ENCODE measurements around the gene MFNG.
"Not testable (repeated sequence)": the region's sequence is repeated elsewhere in the genome, so short reads cannot be mapped to it uniquely, and the experiment has no call there.

Gene MFNG

DNA sequence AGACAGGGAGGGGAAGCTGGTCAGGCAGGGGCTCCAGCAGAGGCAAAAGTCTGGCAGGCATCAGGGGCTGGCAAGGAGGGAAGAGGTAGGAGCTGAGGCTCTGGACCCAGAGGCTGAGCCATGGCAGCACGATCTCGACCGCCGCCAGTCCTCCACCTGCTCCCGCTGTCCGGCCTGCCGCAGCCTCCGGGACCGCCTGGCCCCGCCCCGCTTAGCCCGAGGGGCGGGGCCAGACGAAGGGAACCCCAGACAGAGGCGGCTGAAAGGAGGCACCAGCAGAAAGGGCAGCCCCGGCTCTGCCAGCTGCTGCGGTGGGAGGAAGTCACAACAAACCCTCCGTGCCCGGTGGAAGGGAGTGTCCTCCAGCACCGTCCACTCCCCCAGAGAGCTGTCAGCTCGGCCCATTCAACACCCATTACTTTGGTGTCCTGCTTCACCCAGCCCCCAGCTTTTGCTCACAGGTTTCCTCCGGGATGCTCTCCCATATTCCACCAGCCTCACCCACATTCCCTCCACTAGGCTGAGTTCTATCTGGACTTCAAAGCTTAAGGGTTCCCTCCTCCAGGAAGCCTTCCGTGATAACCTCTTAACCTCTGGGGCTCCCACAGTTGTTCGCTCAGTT lies at the start of gene MFNG:
MFNG (minus strand) TSS at position 161 of the 622 bp plus-strand sequence. CDS start 207 bp downstream, outside the sequence.
- no peak for DNase-seq

GRCh38 chr22:37535159-37535558 lies 49.0 kb upstream of the MFNG start:
- no peak for DNase-seq

DNA sequence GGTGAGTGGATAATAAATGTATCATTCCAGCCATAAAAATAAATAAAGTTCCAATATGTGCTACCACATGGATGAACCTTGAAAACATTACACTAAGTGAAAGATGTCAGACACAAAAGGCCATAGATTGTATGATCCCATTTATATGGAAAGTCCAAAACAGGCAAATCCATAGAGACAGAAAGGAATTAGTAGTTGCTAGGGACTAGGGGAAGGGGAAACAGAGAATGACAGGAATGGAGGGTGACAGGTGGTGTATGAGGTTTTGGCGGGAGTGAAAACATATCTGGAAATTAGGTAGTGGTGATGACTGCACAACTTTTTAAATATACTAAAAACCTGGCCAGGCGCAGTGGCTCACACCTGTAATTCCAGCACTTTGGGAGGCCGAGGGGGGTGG lies 48.3 kb upstream of the MFNG start:
- no peak for DNase-seq

DNA sequence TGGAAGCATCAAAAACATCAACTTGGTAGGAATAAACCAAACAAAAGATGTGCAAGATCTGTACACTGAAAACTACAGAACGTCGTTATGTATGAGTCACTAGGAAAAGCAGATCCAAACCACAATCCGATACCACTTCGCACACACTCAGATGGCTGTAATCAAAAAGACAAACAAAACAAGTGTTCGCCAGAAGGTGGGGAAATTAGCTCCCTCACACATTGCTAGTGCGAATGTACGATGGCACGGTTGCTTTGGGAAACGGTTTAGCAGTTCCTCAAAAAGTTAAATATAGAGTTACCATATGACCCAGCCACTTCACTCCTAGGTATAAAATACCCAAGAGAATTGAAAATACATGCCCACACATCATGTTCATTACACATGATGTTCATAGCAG lies 47.8 kb upstream of the MFNG start:
- no peak for DNase-seq

- no peak for DNase-seq
Measured at GRCh38 chr22:37529652-37530345, 43.6 kb upstream of the MFNG start.

DNA sequence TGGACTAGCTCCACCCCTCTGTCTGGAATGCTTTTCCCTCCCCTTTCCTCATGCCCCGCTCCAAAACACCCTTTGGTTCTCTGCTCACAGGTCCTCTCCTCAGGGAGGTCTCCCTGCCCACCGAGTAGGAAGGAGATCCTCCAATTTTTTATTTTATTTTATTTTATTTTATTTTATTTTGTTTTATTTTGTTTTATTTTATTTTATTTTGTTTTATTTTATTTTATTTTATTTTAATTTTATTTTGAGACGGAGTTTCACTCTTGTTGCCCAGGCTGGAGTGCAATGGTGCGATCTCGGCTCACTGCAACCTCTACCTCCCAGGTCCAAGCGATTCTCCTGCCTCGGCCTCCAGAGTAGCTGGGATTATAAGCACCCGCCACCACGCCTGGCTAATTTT lies 41.8 kb upstream of the MFNG start:
- DNase-seq, result not testable (repeated sequence)

GRCh38 chr22:37527081-37527752 lies 41.0 kb upstream of the MFNG start:
- not testable (repeated sequence) for DNase-seq

DNA sequence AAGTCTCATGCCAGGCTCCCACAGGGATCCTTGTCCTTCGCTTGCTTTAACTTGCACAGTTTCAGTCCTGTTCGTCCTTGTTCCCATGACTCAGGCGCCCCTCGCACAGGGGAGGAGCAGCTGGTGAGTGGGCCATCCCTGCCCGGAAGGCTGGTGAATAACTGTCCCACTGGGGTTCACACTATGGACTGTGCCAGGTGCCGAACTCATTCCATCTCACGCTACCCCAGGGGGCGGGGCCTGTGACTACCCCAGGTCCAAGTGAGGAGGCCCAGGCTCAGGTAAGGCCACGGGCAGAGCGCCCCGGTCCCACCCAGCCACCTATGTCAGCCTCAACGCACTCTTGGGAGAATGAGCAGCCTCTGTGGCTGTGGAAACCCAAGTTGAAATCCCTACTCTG lies 40.2 kb upstream of the MFNG start:
- DNase-seq, result no peak

GRCh38 chr22:37525746-37526350 lies 39.7 kb upstream of the MFNG start:
- no peak for DNase-seq

GRCh38 chr22:37525073-37525745 lies 39.0 kb upstream of the MFNG start:
- DNase-seq, result no peak

- DNase-seq, result no peak
Measured at GRCh38 chr22:37522482-37522881, 36.3 kb upstream of the MFNG start.

DNA sequence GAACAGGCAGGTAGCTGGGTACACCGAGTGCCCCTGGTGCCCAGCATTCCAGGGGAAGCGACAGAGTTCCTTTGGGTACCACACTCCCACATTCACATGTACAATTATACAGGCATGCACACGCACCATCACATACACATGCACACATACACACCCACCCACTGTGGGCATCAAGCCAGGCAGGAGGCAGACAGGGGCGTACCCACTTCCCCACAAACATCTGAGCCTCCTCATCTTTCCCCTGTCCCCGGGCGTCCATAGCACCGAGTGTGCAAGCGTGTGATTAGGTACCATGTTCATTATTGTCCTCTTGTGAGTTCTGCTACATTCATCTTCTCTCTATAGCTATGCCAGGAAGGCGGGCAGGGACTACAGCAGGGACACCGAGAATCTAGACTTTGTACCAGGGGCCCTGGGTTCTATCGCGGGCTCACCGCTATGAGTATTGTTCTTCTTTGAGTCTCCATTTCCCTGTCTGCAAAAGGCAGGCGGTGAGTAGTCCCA lies 35.1 kb upstream of the MFNG start:
- DNase-seq, result no peak

DNA sequence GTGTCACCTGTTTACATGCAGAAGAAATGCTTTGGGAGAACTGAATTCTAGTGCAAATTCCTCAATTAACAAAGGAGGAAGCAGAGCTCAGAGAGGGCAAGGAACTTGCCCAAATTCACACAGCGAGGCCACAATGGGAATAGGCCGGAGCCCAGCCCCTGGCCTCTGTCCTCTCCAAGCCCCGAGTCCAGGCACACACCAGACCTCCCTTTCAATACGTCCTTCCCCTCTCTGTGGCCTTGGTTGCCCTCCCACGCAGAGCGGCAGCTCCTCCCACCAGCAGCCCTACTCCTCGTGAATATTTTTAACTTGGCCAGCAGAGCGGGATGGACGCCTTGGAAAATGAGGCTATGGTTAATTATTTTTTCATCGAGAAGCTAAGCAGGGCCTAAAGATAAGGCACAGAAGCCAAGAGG lies 34.6 kb upstream of the MFNG start:
- DNase-seq, result no peak

- DNase-seq, result no peak
Measured at GRCh38 chr22:37519268-37520195, 33.3 kb upstream of the MFNG start, which contains the start of gene CARD10. TSS of gene CARD10 (minus strand) at chr22:37519415. CDS start at chr22:37519200, 215 bp downstream.

DNA sequence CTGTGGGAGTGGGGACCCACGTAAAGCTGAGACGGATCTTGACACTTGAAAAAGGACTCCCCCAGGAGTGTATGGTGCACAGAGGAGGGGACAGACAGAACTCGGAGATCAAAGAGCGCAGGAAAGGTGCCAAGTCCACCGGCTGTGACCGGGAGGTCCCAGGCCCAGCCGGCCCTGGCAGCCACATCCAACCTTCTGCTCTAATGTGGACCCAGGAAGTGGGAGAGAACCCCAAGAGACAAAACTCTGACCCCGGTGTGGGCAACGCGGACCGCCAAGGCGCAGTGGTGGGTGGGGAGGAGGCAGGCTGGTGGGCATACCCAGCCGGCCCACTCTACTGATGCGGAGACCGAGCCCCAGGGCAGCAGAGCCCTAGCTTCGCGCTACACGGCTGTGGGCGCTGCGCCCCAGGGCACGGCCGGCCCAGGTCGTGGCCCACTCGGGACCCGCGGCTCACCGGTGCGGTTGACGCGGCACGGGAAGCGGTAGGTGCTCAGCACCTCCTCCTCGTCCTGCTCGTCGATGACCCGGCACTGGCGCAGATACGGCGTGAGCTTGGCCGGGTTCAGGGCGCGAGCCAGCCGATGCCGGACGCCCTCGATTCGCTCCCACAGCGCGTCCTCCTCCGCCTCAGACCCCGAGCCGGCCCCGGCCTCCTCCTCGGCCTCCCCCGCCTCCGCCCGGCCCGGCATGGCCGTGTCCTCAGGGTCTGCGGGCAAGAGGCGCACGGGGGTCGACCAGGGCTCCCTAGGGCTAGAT lies 32.5 kb upstream of the MFNG start:
- DNase-seq, result no peak

- DNase-seq, result no peak
Measured at GRCh38 chr22:37517826-37518450, 31.8 kb upstream of the MFNG start.

DNA sequence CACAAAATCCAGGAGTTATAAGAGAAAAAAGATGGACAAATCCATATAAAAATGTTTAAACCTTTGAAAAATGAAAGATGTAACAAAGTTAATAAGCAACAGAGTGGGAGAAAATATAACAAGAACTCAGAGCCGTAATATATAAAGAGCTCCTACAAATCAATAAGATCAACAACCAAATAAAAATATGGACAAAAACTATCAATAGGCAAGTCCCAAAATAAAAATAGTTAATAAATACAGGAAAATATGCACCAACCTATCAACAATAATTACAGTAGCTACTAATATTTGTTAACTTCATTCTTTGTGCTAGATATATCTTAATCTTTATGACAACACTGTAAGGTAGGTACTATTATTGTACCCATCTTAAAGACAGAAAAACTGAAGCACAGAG lies 30.3 kb upstream of the MFNG start:
- DNase-seq, result no peak

DNA sequence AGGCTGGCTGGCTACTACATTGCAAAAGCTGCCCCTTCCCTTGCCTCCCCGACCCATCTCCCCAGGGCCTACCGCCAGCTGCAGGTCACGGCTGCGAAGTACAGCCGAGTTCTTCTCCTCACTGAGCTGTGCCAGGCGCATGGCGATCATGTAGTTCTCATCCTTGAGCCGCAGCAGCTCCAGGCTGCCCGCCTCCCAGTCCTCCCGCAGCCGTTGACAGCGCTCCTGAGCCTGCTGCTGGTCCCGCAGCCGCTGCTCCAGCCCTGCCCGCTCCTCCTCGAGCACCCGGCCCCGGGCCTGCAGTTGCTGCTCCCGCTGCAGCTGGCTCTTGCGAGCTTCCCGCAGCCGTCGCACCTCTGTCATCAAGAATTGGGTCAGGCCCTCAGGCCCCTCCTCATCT lies 29.7 kb upstream of the MFNG start:
- no peak for DNase-seq

DNA sequence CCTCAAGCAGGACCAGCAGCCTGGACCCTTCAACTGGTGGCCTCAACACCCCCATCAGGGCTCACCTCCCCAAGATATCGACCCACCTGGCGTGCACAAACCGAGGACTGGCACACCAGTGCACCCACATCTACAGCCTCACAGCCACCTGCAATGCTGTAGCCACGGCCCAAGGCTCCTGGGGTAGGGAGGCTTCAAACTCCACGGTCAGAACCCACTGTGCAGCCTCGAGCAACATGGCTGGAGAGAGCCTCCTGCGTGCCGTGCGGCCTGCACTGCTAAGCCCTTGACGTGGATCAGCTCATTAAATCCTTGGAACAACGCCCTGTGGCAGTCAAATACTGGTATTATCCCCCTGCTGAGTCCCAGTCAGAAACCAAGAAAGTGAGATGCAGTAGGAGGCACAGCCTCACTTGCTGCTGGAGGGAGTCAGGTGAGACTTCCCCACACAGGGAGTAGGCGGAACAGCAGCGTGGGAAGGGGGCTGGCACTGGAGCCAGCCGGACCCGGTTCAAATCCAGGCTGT lies 28.4 kb upstream of the MFNG start:
- DNase-seq, result no peak

Measured in NCI-H1092 (cell line).